NCI-H2227 (cell line): ENCODE data around the gene FGGY.
A peak's percentile ranks its signal among the peaks of the same experiment; 100 is the strongest.
"Not testable (repeated sequence)": the region's sequence is repeated elsewhere in the genome, so short reads cannot be mapped to it uniquely, and the experiment has no call there.

Source experiments
- DNase-seq: peaks from one replicate; lab custom pipeline; 2025; ENCODE audit not compliant: unreplicated experiment; lab: John Stamatoyannopoulos, UW

Gene FGGY

GRCh38 chr1:59285691-59286090 is 11.2 kb upstream of the FGGY start:
- no peak for DNase-seq

- DNase-seq = no peak
Observed at GRCh38 chr1:59288046-59288445, 8.8 kb upstream of the FGGY start.

GRCh38 chr1:59289570-59289969 is 7.3 kb upstream of the FGGY start:
- no peak for DNase-seq

DNA sequence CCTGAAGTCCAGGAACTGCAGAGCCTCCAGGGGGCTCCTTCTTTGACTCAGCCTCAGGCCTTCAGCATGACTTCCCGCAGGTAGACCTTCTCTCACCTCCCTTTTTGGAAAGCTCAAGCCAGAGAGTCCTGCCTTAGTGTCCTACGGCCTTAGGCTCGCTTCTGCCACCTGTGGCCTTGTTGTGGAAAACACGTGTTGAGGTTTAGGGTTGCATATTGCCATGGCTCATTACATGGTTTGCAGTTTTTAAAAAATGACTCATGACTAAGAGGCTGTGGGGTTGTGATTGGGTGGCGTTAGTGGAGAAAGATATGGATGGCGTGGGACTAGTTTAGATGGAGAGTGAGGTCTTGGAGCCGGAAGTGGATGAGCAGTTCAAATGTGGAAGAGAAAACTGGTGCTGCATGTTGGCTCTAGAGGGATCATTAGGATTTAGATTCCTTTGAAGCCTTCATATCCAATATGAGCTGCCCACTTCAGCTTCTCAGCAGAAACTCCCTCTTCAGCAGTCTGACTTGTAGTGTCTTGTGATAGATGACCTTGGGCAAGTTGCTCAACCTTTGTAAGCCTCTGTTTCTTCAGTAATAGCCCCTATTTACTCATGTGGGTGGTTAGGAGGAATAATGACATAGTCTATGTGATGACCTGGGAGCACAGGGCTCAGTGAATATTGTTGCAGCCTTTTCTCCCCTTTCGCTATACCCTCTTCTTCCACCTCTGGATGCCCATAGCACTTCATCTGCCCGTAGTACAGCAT is 6.5 kb upstream of the FGGY start:
- no peak for DNase-seq

GRCh38 chr1:59291561-59291960 is 5.3 kb upstream of the FGGY start:
- no peak for DNase-seq

- DNase-seq = no peak
Observed at GRCh38 chr1:59292562-59292961, 4.3 kb upstream of the FGGY start.

GRCh38 chr1:59293206-59293605 is 3.7 kb upstream of the FGGY start:
- DNase-seq = no peak

DNA sequence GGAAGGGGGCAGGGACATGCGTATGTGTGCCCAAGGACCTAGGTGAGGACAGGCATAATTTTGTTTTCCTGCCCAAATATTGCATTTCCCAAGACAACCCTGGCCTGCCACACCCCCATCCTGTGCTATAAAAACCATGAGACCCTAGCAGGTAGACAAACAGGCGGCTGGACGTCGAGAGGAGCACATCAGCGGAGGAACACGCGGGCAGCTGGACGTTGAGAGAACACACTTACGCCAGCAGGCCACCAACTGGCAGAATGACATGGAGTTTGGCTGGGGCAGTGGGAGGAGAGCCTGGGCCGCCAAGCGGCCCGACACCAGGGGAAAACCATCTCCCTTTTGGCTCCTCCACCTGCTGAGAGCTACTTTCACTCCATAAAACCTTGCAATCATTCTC is 3.0 kb upstream of the FGGY start:
- DNase-seq = no peak

GRCh38 chr1:59294423-59294822 is 2.5 kb upstream of the FGGY start:
- DNase-seq = no peak

DNA sequence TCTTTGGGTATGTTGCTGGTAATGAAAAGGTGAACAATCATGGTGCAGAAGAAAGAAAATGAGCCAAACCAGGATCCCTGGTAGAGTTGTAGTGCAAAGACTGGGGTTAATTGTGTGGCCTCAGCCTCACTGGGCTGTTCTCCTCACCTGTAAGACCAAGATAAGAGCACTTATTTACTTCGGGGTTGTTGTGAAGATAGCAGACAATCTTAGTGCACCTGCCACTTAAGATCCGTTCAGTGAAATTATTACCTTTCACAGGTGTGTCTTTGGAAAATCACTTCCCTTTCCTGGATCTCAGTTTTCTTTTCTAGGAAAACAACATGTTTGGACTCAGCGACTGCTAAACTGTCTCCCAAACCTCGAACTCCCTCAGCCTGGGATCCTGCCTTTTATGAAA is 1.3 kb upstream of the FGGY start:
- DNase-seq = no peak

- peak; percentile 58 for DNase-seq
Observed at GRCh38 chr1:59298026-59298583, 1.2 kb downstream of the FGGY start.

DNA sequence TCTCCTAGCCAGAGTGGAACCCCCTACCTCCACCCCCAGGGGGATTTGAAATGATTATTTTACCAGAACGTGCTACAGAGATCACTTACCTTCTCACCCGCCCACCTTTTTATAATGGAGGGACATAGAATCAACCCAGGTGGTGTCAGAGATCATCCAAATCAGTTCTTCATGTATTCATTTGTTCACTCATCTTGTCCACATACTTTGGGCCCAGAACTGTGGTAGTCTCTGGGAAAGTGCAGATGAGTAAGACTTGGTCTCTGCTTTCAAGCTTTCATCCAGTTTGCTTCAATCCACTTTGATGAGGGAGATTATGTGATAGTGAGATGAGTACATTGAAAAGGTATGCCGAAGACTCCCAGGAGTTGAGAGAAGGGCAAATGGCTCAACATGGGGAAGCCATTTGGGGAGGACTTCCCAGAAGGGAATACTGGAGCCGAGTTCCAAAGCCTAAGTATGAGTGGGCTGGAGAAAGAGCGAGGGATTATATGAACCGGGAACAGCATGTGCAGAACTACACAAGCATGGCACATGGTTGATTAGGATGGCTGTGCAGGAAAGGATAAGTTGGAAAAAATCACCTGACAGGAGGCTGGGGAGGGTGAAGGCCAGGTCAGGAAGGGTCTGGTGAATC is 1.9 kb downstream of the FGGY start:
- no peak for DNase-seq

DNA sequence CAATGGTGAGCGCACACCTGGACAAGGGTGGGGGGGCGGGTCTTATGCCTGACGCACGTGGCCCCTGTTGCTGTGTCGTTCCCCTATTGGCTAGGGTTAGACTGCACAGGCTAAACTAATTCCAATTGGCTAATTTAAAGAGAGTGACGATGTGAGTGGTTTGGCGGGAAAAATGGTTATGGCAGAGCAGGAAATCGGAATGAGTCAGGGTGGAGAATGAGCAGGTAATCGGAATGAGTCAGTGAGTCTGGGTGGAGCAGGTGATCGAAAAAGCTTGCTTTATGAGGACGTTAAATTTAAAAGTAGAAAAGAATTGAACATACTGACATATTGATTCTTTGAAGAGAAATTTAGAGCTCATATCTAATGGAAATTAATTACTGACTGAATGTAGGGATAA is 2.8 kb downstream of the FGGY start:
- not testable (repeated sequence) for DNase-seq

DNA sequence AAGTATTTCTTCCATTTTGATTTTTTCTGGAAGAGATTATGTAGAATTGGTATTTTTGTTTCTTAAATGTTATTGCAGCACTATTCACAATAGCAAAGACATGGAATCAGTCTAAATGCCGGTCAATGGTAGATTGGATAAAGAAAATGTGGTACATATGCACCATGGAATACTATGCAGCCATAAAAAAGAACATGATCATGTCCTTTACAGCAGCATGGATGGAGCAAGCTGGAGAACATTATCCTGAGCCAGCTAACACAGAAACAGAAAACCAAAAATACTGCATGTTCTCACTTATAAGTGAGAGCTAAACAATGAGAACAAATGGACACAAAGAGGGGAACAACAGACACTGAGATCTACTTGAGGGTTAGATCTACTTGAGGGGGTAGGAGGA is 5.4 kb downstream of the FGGY start:
- no peak for DNase-seq

DNA sequence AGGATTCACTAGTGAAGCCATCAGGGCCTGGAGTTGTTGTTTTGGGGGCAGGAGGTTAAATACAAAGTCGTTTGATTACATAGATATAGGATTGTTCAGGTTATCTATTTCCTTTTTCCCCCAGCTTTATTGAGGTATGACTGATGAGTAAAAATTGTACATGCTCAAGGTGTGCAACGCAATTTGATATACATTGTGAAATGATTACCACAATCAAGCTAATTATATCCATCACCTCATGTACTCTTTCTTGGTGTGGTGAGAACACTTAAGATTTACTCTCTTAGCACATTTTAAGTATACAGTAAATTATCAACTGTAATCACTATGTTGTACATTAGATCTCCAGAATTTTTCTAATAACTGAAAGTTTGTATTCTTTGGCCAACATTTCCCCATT is 6.0 kb downstream of the FGGY start:
- DNase-seq = no peak

- DNase-seq = peak; percentile 30
Observed at GRCh38 chr1:59305188-59305587, 8.3 kb downstream of the FGGY start.

DNA sequence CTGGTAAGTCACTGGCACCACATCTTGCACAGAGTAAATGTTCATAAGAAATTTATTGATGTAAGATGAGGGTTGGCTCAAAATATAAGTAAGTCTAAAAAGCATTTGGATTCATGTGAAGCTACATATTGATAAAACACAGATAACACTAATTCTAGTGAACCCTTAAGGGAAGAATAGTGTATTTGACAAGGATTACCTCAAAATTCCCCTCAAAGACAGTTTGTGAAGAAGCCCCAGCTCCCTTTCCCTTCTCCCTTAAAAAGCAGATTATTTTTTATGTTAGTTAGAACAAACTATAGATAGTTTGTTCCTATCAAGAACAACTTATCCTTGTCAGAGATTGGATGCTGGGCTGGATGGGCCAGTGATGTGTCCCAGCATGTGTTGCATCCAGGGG is 10.7 kb downstream of the FGGY start:
- no peak for DNase-seq

- DNase-seq = no peak
Observed at GRCh38 chr1:59308839-59309238, 11.9 kb downstream of the FGGY start.

- no peak for DNase-seq
Observed at GRCh38 chr1:59309392-59309791, 12.5 kb downstream of the FGGY start.

- DNase-seq = no peak
Observed at GRCh38 chr1:59309795-59310548, 13.1 kb downstream of the FGGY start.

DNA sequence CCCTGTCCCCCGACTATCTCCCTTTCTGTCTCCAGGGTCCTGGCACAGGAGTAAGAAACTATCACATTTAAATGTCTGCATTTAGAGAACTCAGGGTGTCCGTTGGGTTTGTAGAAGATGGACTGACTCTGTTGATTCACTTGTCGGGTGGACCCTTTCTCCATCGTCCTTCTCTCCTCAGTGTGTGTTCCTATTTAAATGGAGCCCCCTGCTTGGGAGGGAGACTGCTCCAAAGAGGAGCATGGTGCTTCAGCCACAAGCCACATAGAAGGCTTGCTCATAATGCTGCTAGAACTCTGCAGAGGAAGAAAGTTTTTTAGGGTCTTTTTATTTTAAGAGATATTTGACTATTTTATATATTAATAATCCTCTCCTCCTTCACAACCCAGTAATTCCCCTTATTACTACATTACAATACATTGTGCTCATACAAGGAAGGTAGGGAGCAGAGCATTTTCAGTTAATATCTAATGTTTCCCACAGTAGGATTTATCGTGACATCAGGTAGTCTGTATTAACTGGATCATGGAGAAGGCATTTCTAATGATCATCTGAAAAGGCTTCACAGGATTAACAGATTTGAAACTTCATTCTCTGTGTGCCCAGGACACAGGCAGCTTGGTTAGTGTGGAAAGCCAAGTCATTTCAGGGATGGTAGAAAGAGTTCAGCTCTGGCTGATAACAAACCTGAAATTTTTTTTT is 13.8 kb downstream of the FGGY start:
- no peak for DNase-seq
